GM12891 (cell line): ENCODE data around the gene SETD1B.

ENCODE experiments used
- POLR2A ChIP-seq: IDR thresholded peaks from 2 replicates; pipeline ENCODE4 v1.6.1; 2011; ENCODE audit warnings: low read depth, low read length, control low read depth
- SPI1 ChIP-seq: IDR thresholded peaks from 2 replicates; pipeline ENCODE4 v1.6.1; 2011; ENCODE audit warnings: low read depth, low read length, control low read depth

GRCh38 chr12:121762269-121762668 lies 41.5 kb upstream of the SETD1B start:
- no peak for TF ChIP-seq POLR2A
- no peak for TF ChIP-seq SPI1
